SK-N-SH (cell line): Measurements from ENCODE around the gene MS4A4E. TPM values are rescaled to one million over a fixed set of nuclear protein-coding genes. Genes with fewer than 3 reads are reported as not detected.
"Not testable (repeated sequence)": the region's sequence is repeated elsewhere in the genome, so short reads cannot be mapped to it uniquely, and the experiment has no call there.

ENCODE experiments used
- CTCF ChIA-PET: fragments of 300-600, 350-600 bp; formaldehyde crosslinking; extraction: SDS; loops from one replicate; lab custom pipeline; 2021; lab: Yijun Ruan, JAX
- POLR2A ChIA-PET: fragments of 350-600 bp; sonication (Branson Sonifier 250); formaldehyde crosslinking; extraction: SDS; loops from one replicate; lab custom pipeline; 2020; ENCODE audit warnings: antibody characterized with exemption, inconsistent platforms; lab: Yijun Ruan, JAX
- DNase-seq: peaks from one replicate; pipeline ENCODE4 v3.0.0; 2012
- H2AFZ ChIP-seq: fragments of 200-600 bp; sonication (generic); 2 replicates; pipeline ENCODE4 v1.8.1; 2016; ENCODE audit warnings: antibody characterized with exemption, mild to moderate bottlenecking, low read depth
- H3F3A ChIP-seq: fragments of 200-600 bp; sonication (generic); replicated peaks from 2 replicates; pipeline ENCODE3; 2016; ENCODE audit warnings: antibody characterized with exemption, mild to moderate bottlenecking; ENCODE audit not compliant: insufficient read depth
- H3K27ac ChIP-seq, 2 experiments: fragments of 200-500 bp in 1 of 2; fragments of 200-600 bp in 1 of 2; sonication (Bioruptor generic) in 1 of 2; sonication (generic), shearing (Covaris generic) in 1 of 2; 2 replicates each; pipeline versions ENCODE4 v1.5.1 to v1.6.1; 2014 to 2016; ENCODE audit warnings: low read depth in 2 of 2, inconsistent platforms in 1 of 2, low read length in 1 of 2, mild to moderate bottlenecking in 1 of 2, mixed read lengths in 1 of 2
- H3K27me3 ChIP-seq: fragments of 200-600 bp; sonication (generic), shearing (Covaris generic); 2 replicates; pipeline ENCODE4 v1.6.1; 2016; ENCODE audit warnings: mixed run types; ENCODE audit not compliant: insufficient read depth
- H3K36me3 ChIP-seq, 2 experiments: fragments of 200-500 bp in 1 of 2; fragments of 200-600 bp in 1 of 2; sonication (Bioruptor generic) in 1 of 2; sonication (generic) in 1 of 2; replicated peaks in 1 of 2; 2 replicates each; pipeline versions ENCODE3 to v1.5.1; 2014 to 2016; ENCODE audit warnings: low read length in 1 of 2, mild to moderate bottlenecking in 1 of 2; ENCODE audit not compliant: insufficient read depth in 2 of 2, control insufficient read depth in 1 of 2
- H3K4me1 ChIP-seq, 2 experiments: fragments of 200-500 bp in 1 of 2; fragments of 200-600 bp in 1 of 2; sonication (Bioruptor generic) in 1 of 2; sonication (generic), shearing (Covaris generic) in 1 of 2; 2 replicates each; pipeline versions ENCODE4 v1.5.1 to v1.6.1; 2014 to 2016; ENCODE audit warnings: low read depth in 1 of 2, low read length in 1 of 2, mixed run types in 1 of 2; ENCODE audit not compliant: insufficient read depth in 2 of 2, control insufficient read depth in 1 of 2
- H3K4me2 ChIP-seq: fragments of 200-600 bp; sonication (generic), shearing (Covaris generic); 2 replicates; pipeline ENCODE4 v1.6.1; 2017; ENCODE audit warnings: mixed run types
- H3K4me3 ChIP-seq, 2 experiments: fragments of 200-500 bp in 1 of 2; fragments of 200-600 bp in 1 of 2; sonication (Bioruptor generic) in 1 of 2; sonication (generic), shearing (Covaris generic) in 1 of 2; 2 replicates each; pipeline versions ENCODE4 v1.5.1 to v1.8.1; 2014 to 2016; ENCODE audit warnings: low read depth in 2 of 2, inconsistent platforms in 1 of 2, low read length in 1 of 2, mild to moderate bottlenecking in 1 of 2, mixed read lengths in 1 of 2, moderate library complexity in 1 of 2
- H3K79me2 ChIP-seq: fragments of 200-600 bp; sonication (generic); 2 replicates; pipeline ENCODE4 v1.8.1; 2017; ENCODE audit warnings: mild to moderate bottlenecking; ENCODE audit not compliant: insufficient read depth
- H3K9ac ChIP-seq: fragments of 200-600 bp; sonication (generic); 2 replicates; pipeline ENCODE4 v1.6.1; 2017; ENCODE audit warnings: mixed run types
- H3K9me2 ChIP-seq: fragments of 200-600 bp; sonication (generic); 2 replicates; pipeline ENCODE4 v1.6.1; 2017; ENCODE audit warnings: mixed run types
- H3K9me3 ChIP-seq: fragments of 200-600 bp; sonication (generic); 2 replicates; pipeline ENCODE4 v1.6.1; 2017; ENCODE audit warnings: mixed run types, mild to moderate bottlenecking, moderate library complexity
- H4K20me1 ChIP-seq: fragments of 200-600 bp; sonication (generic); 2 replicates; pipeline ENCODE4 v1.6.1; 2017; ENCODE audit warnings: mild to moderate bottlenecking, mixed run types; ENCODE audit not compliant: insufficient read depth
- FOSL2 ChIP-seq: IDR thresholded peaks from 2 replicates; pipeline ENCODE4 v1.4.0; 2012; ENCODE audit warnings: low read depth, mild to moderate bottlenecking, moderate library complexity, borderline replicate concordance
- FOXJ3 ChIP-seq: sonication (generic); formaldehyde crosslinking; IDR thresholded peaks from 2 replicates; pipeline ENCODE4 v1.5.1; 2020; ENCODE audit warnings: mild to moderate bottlenecking, missing genetic modification reagents
- FOXM1 ChIP-seq: IDR thresholded peaks from 2 replicates; pipeline ENCODE4 v1.4.0; 2012; ENCODE audit warnings: low read depth, mild to moderate bottlenecking
- GABPA ChIP-seq: IDR thresholded peaks from 2 replicates; pipeline ENCODE4 v1.4.0; 2012; ENCODE audit warnings: low read depth, mild to moderate bottlenecking
- GATA2 ChIP-seq: sonication (generic); formaldehyde crosslinking; IDR thresholded peaks from 2 replicates; pipeline ENCODE4 v1.5.0; 2020; ENCODE audit warnings: mild to moderate bottlenecking, missing genetic modification reagents
- JUND ChIP-seq: IDR thresholded peaks from 2 replicates; pipeline ENCODE4 v1.4.0; 2012
- MXI1 ChIP-seq: IDR thresholded peaks from 2 replicates; pipeline ENCODE4 v1.6.1; 2012; ENCODE audit warnings: mild to moderate bottlenecking, low read depth, low read length, improper control_type of control experiment
- PBX3 ChIP-seq: IDR thresholded peaks from 2 replicates; pipeline ENCODE4; 2012
- RCOR1 ChIP-seq: fragments of 150-350 bp; IDR thresholded peaks from 2 replicates; pipeline ENCODE4 v1.6.1; 2017; ENCODE audit warnings: antibody characterized with exemption, low read length
- REST ChIP-seq: IDR thresholded peaks from 2 replicates; pipeline ENCODE4 v1.6.1; 2012; ENCODE audit warnings: mild to moderate bottlenecking, low read depth, low read length, moderate library complexity
- RFX5 ChIP-seq: IDR thresholded peaks from 2 replicates; pipeline ENCODE4 v1.6.1; 2012; ENCODE audit warnings: mild to moderate bottlenecking, improper control_type of control experiment, low read length
- RXRA ChIP-seq: IDR thresholded peaks from 2 replicates; pipeline ENCODE4 v1.4.0; 2012; ENCODE audit warnings: low read depth, mild to moderate bottlenecking, borderline replicate concordance
- TAF1 ChIP-seq: IDR thresholded peaks from 2 replicates; pipeline ENCODE4 v1.6.1; 2012; ENCODE audit warnings: low read depth, mild to moderate bottlenecking, low read length, moderate library complexity, borderline replicate concordance
- TCF12 ChIP-seq: IDR thresholded peaks from 2 replicates; pipeline ENCODE4 v1.4.0; 2012
- USF2 ChIP-seq: fragments of 150-350 bp; IDR thresholded peaks from 2 replicates; pipeline ENCODE4 v1.6.1; 2017; ENCODE audit warnings: antibody characterized with exemption, low read length, low read depth, borderline replicate concordance
- YY1 ChIP-seq: IDR thresholded peaks from 2 replicates; pipeline ENCODE4 v1.4.0; 2012; ENCODE audit warnings: low read depth, mild to moderate bottlenecking
- WGBS: methylation state at CpG from one replicate; pipeline ENCODE4 v1.1.6; 2017; ENCODE audit warnings: low lambda C conversion rate; 5-methylcytosine and 5-hydroxymethylcytosine counted together
- polyA plus RNA-seq, 3 experiments: library from polyadenylated mRNA; depleted of rRNA; stranded (reverse); fragments of >200 nt; gene quantifications; 2 replicates each; pipeline ENCODE4 v1.2.3, GENCODE V29; 2012

The MS4A4E gene
- polyA plus RNA-seq, 1 of the 3 experiments (the other 2 are of a cell fraction): not detected

- CTCF ChIA-PET: no interaction called here
- Histone ChIP-seq H3K9me2 (no peaks in the 10 kb centered on the region), H3K27me3 (no peaks in the 10 kb centered on the region), H3K4me1 (no peaks in the 10 kb centered on the region), H3K9me3 (no peaks in the 10 kb centered on the region), H4K20me1 (no peaks in the 10 kb centered on the region), H3K79me2 (no peaks in the 10 kb centered on the region), H3F3A (no peaks in the 10 kb centered on the region), H3K4me2 (no peak overlapping the region), H3K36me3 (no peaks in the 10 kb centered on the region), H3K9ac (no peak overlapping the region), H3K27ac (no peak overlapping the region), H2AFZ (no peak overlapping the region), H3K4me3 (no peak overlapping the region)
- 4% methylated on average over 3 of the region's 3 CpGs for WGBS
- POLR2A ChIA-PET: no interaction called here
- no peak for TF ChIP-seq RCOR1
- no peak for TF ChIP-seq FOXJ3 (CRISPR knock-in tag)
- no peak for TF ChIP-seq GATA2 (CRISPR knock-in tag)
- DNase-seq: no peak
These were observed 84.3 kb downstream of the MS4A4E start for GRCh38 chr11:60158636-60159035.

- TF ChIP-seq USF2 (no peak), TCF12 (no peak), PBX3 (no peak), GATA2 (CRISPR knock-in tag) (no peak), FOXJ3 (CRISPR knock-in tag) (no peak), JUND (no peak), MXI1 (no peak), TAF1 (no peak), RCOR1 (no peak), FOXM1 (no peak), FOSL2 (no peak), RXRA (no peak), YY1 (no peak), REST (no peak), RFX5 (no peak), GABPA (no peak)
- no peak for DNase-seq
- no peaks in the 10 kb centered on the region for H3K27me3 ChIP-seq
- ChIA-PET POLR2A (no interaction called here), CTCF (interaction anchor here (1.4 kb wide), 1 partner anchor 13 kb away, joined by 3 read pairs; no protein-coding TSS in a partner anchor)
- H3K36me3 ChIP-seq: no peaks in the 10 kb centered on the region
- H3K4me1 ChIP-seq: no peaks in the 10 kb centered on the region
- no peak overlapping the region for H3K4me3 ChIP-seq
- no peaks in the 10 kb centered on the region for H3K9me2 ChIP-seq
- no peaks in the 10 kb centered on the region for H3K9me3 ChIP-seq
- no peak overlapping the region for H3K9ac ChIP-seq
- no peaks in the 10 kb centered on the region for H3K79me2 ChIP-seq
- no peaks in the 10 kb centered on the region for H3F3A ChIP-seq
- no peak overlapping the region for H2AFZ ChIP-seq
- H4K20me1 ChIP-seq: no peaks in the 10 kb centered on the region
- 40% methylated on average over 3 of the region's 3 CpGs for WGBS
- H3K4me2 ChIP-seq: no peak overlapping the region
- no peak overlapping the region for H3K27ac ChIP-seq
These were observed 87.0 kb downstream of the MS4A4E start for GRCh38 chr11:60155931-60156330.

- CTCF ChIA-PET, H3K9me3 ChIP-seq, H2AFZ ChIP-seq, H4K20me1 ChIP-seq, H3K79me2 ChIP-seq, H3K27me3 ChIP-seq, H3K4me3 ChIP-seq, H3K4me1 ChIP-seq, H3K27ac ChIP-seq, H3K9ac ChIP-seq, DNase-seq, POLR2A ChIA-PET, H3K4me2 ChIP-seq, H3K36me3 ChIP-seq, H3F3A ChIP-seq, H3K9me2 ChIP-seq: not testable (repeated sequence)
These were observed 90.2 kb downstream of the MS4A4E start for GRCh38 chr11:60152727-60153126.
